ENCODE data around the gene PDE4B. TPM values are rescaled to one million over a fixed set of nuclear protein-coding genes. Genes with fewer than 3 reads are reported as not detected.

PDE4B gene
- total and polyA plus RNA-seq, 2 of the 13 experiments (the other 11 are each of a cell fraction or from before 2014, with no cell fraction given) = not detected

- TF ChIP-seq ZBTB43 (CRISPR knock-in tag; conservative IDR thresholded peaks at IDR 0.05) = no peak
- TF ChIP-seq POLR2A (IDR thresholded peaks at IDR 0.05; ENCODE audit: insufficient read depth in 1 of 2, low read depth in 2 of 2, low read length in 2 of 2) = no peak
- TF ChIP-seq ZNF883 (CRISPR knock-in tag; IDR thresholded peaks at IDR 0.05; ENCODE audit: not compliant biosample characterization) = no peak
- TF ChIP-seq ZXDC (CRISPR knock-in tag; IDR thresholded peaks at IDR 0.05) = no peak
- TF ChIP-seq NFRKB (IDR thresholded peaks at IDR 0.05) = no peak
These were observed 457.8 kb downstream of the PDE4B start (continued) for GRCh38 chr1:66250478-66250877.

GRCh38 chr1:66251546-66251945 lies 458.9 kb downstream of the PDE4B start:
- ChIA-PET CTCF (ENCODE audit: low intra/inter-chr PET ratio, low total read pairs) (no interaction called here), POLR2A (no interaction called here)
- no TSS peak for BruUV-seq (replicated peaks)
- Histone ChIP-seq H3K4me1 (ENCODE audit: insufficient read depth, low read length) (no peaks in the 10 kb centered on the region), H3K27ac (ENCODE audit: extremely low read length, insufficient read depth, low read length) (no peak overlapping the region), H3K9me3 (ENCODE audit: low read length) (no peaks in the 10 kb centered on the region), H3K9ac (ENCODE audit: insufficient read depth, low read depth, low read length) (no peak overlapping the region), H3K79me2 (ENCODE audit: insufficient read depth, low read length) (no peaks in the 10 kb centered on the region), H3K27me3 (ENCODE audit: control insufficient read depth in 1 of 2, insufficient read depth in 2 of 2, low read length in 2 of 2) (no peaks in the 10 kb centered on the region; a peak in 1 of 5 replicates), H2AFZ (ENCODE audit: low read length) (no peak overlapping the region), H3K4me2 (ENCODE audit: low read depth, low read length) (no peak overlapping the region), H3K36me3 (replicated peaks in 1 of 2; ENCODE audit: control insufficient read depth in 1 of 2, insufficient read depth in 2 of 2, low read length in 2 of 2) (no peaks in the 10 kb centered on the region), H4K20me1 (ENCODE audit: insufficient read depth, low read length) (no peaks in the 10 kb centered on the region), H3K4me3 (replicated peaks in 1 of 3; ENCODE audit: insufficient read depth in 1 of 3, low read depth in 2 of 3, low read length in 3 of 3) (no peak overlapping the region)
- ATAC-seq (no peak), DNase-seq (ENCODE audit: low spot score) (no peak), FAIRE-seq (no peak)
- TF ChIP-seq RFX1 (IDR thresholded peaks at IDR 0.05) (no peak), RBFOX2 (IDR thresholded peaks at IDR 0.05; ENCODE audit: low read depth, low read length) (no peak), IKZF5 (CRISPR knock-in tag; IDR thresholded peaks at IDR 0.05) (no peak)
- intact Hi-C loops (cut with micrococcal nuclease; ENCODE audit: unreplicated experiment) = loop anchor here (5.0 kb wide), 1 partner anchor 251 kb away; no protein-coding TSS in a partner anchor
- WGBS (ENCODE audit: low lambda C conversion rate) = 0% methylated on average over 1 of the region's 1 CpG
- in situ Hi-C loops (cut with HindIII; ENCODE audit: extremely low pct_ligation_motif_present, low pct_unique_long_range_greater_than_20kb) = loop anchor here (10.0 kb wide), 1 partner anchor 193 kb away; no protein-coding TSS in a partner anchor

All from HepG2 (cell line).